Measurements from ENCODE around the gene ADARB2. TPM values are rescaled to one million over a fixed set of nuclear protein-coding genes. Genes with fewer than 3 reads are reported as not detected.

The ADARB2 gene
- total and polyA plus RNA-seq, 10 of the 15 experiments (the other 5 are each of a cell fraction or from before 2014, with no cell fraction given): 0.02 to 4.1 (median 0.76) TPM

GRCh38 chr10:1378473-1378872, 358.9 kb downstream of the ADARB2 start (continued):
- no peak for TF ChIP-seq E2F8 (IDR thresholded peaks at IDR 0.05; ENCODE audit: low read depth, partially characterized antibody)
- no peak for TF ChIP-seq POLR2AphosphoS2 (IDR thresholded peaks at IDR 0.05; ENCODE audit: low read depth, low read length)
- TF ChIP-seq DPF2 (IDR thresholded peaks at IDR 0.05): no peak
- no peak for TF ChIP-seq ZBED1 (IDR thresholded peaks at IDR 0.05; ENCODE audit: borderline replicate concordance)
- no peak for TF ChIP-seq IRF4 (IDR thresholded peaks at IDR 0.05; ENCODE audit: low read depth, low read length)
- no peak for TF ChIP-seq BCL11A (IDR thresholded peaks at IDR 0.05; ENCODE audit: low read depth, low read length)

- in situ Hi-C loops (cut with MboI): no loop called here
- TF ChIP-seq ZNF622 (IDR thresholded peaks at IDR 0.05): no peak
- ATAC-seq (no peak), DNase-seq (ENCODE audit: low read depth, low spot score) (no peak), FAIRE-seq (no peak)
- WGBS (ENCODE audit: insufficient coverage, insufficient replicate concordance, low lambda C conversion rate, missing lambda C conversion rate): 37% methylated on average over 13 of the region's 14 CpGs
- H3K27me3 ChIP-seq (replicated peaks in 1 of 2; ENCODE audit: control insufficient read depth in 2 of 2, insufficient read depth in 2 of 2, low read length in 1 of 2): no peaks in the 10 kb centered on the region
- H3K36me3 ChIP-seq (ENCODE audit: control insufficient read depth in 2 of 2, insufficient read depth in 2 of 2, low read length in 1 of 2): no peaks in the 10 kb centered on the region
- no peak overlapping the region for H3K4me3 ChIP-seq
- no peaks in the 10 kb centered on the region for H4K20me1 ChIP-seq (ENCODE audit: control insufficient read depth, insufficient read depth)
- RAD21 ChIA-PET (ENCODE audit: unreplicated experiment): no interaction called here
- no peaks in the 10 kb centered on the region for H3K4me1 ChIP-seq (ENCODE audit: control insufficient read depth, insufficient read depth, low read length)
- intact Hi-C loops (cut with micrococcal nuclease; ENCODE audit: unreplicated experiment): no loop called here
- SMC1A ChIA-PET (ENCODE audit: uncharacterized antibody, unreplicated experiment): no interaction called here
- BruUV-seq (replicated peaks): no TSS peak
- CTCF ChIA-PET: no interaction called here
- POLR2A ChIA-PET: no interaction called here
- no peak overlapping the region for H3K27ac ChIP-seq (ENCODE audit: control insufficient read depth, insufficient read depth)
- H3K79me2 ChIP-seq (ENCODE audit: control insufficient read depth, insufficient read depth, low read length): no peaks in the 10 kb centered on the region
- H3K4me2 ChIP-seq (ENCODE audit: control insufficient read depth, insufficient read depth): no peak overlapping the region
- H3K9ac ChIP-seq (ENCODE audit: control insufficient read depth, insufficient read depth, low read length): no peak overlapping the region
- no peaks in the 10 kb centered on the region for H3K9me3 ChIP-seq (replicated peaks; ENCODE audit: control insufficient read depth, insufficient read depth, low read length)
- no peak overlapping the region for H2AFZ ChIP-seq (ENCODE audit: control insufficient read depth, low read depth, low read length)
Observed at GRCh38 chr10:1377740-1378397, 359.5 kb downstream of the ADARB2 start.

Data from GM12878 (cell line).